GM21390 (cell line): ENCODE results near the gene ITGA2B.
"Not testable (repeated sequence)": the region's sequence is repeated elsewhere in the genome, so short reads cannot be mapped to it uniquely, and the experiment has no call there.

Source experiments
- ATAC-seq: cut with Tn5 transposase; IDR thresholded peaks from one replicate; pipeline ENCODE4 v1.9.1; 2021; ENCODE audit not compliant: unreplicated experiment

Gene ITGA2B

DNA sequence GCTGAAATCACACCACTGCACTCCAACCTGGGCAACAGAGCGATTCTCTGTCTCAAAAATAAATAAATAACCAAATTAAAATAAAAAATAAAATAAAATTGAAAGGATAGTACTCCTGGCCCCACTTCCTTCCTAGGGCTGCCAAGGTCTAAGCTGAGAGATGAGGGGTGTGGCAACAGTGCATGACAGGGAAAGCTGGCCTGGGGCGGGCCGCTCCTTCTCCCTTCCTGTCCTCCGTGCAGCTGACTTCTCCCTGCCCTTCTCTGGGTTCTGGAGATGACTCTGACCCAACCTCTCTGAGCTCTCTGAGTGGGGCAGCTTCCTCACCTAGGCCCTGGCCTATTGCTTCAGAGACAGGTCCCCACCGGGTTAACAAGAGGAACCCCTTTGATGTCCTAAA, 56.1 kb downstream of the ITGA2B start:
- ATAC-seq: no peak

DNA sequence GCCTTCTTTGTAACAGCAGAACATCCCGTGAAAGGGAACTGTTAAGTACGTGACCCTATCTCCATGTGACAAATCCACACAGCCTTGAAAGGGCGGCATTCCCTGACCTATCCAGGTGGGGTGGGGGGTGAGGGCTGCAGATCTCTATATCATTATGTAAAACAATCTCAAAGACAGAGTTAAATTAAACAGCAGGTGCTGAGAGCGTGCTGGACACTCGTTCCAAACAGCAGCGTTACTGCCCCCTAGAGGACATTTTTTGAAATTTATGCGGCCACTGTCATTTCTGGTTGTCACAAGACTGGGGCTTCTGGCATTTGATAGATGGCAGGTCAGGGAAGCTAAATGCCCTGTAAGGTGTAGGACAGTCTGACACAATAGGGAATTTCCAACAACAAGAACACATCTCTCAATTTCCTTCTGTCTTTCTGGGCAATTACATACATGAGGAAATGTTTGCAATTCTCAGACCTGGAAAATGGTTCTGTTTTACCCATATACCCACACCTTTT, 58.1 kb downstream of the ITGA2B start:
- ATAC-seq: no peak

GRCh38 chr17:44330263-44330662, 59.2 kb downstream of the ITGA2B start:
- not testable (repeated sequence) for ATAC-seq

DNA sequence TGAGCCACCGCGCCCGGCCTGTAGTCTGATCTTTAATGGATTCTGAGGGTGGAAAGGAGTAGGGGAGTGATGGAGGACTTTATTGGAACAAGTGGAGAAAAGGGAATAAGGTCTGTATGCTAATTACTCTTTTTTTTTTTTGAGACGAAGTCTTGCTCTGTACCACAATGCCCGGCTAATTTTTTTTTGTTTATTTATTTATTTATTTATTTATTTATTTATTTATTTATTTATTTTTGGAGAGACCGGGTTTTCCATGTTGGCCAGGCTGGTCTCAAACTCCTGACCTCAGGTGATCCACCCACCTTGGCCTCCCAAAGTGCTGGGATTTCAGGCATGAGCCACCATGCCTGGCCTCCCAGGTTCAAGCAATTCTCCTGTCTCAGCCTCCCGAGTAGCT, 59.9 kb downstream of the ITGA2B start:
- ATAC-seq: not testable (repeated sequence)

- no peak for ATAC-seq
These were observed 61.6 kb downstream of the ITGA2B start for GRCh38 chr17:44327715-44328449.

GRCh38 chr17:44326861-44327444, 62.5 kb downstream of the ITGA2B start:
- peak; percentile 51 for ATAC-seq

DNA sequence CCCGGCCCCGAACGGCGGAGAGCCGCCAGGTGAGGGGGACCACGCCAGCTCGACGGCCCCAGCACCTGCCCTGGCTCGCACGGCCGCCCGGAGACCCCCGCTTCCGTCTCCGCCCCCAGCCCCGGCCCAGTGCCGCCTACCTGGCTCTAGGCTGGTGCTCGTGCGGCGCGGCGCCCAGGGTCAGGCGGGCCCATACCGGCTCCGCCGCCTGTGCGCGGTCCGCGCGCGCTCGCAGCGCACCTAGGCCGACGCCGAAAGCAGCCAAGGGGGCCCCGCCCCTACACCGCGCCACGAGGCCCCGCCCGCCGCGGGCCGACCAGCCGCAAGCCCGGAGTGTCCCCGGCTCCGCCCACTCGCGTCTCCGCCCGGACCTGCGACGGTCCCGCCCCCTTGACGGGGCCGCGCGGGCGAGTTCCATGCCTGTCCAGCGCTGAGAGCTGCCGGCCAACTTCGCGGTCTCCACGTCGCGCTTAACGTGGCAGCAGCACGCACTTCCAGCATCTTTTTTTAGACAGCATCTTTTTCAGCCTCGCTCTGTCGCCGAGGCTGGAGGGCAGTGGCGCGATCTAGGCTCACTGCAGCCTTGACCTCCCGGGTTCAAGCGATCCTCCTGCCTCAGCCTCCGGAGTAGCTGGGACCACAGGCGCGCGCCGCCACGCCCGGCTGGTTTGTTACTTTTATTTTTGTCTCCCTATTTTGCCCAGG, 64.7 kb downstream of the ITGA2B start, which contains the start of gene SLC25A39:
TSS of gene SLC25A39 (minus strand) at position 253 of the 705 bp plus-strand sequence. CDS start 1,261 bp downstream, outside the sequence.
- peak; percentile 59 for ATAC-seq

- no peak for ATAC-seq
These were observed 65.3 kb downstream of the ITGA2B start for GRCh38 chr17:44324092-44324570.

- no peak for ATAC-seq
These were observed 65.9 kb downstream of the ITGA2B start for GRCh38 chr17:44323359-44324091.

DNA sequence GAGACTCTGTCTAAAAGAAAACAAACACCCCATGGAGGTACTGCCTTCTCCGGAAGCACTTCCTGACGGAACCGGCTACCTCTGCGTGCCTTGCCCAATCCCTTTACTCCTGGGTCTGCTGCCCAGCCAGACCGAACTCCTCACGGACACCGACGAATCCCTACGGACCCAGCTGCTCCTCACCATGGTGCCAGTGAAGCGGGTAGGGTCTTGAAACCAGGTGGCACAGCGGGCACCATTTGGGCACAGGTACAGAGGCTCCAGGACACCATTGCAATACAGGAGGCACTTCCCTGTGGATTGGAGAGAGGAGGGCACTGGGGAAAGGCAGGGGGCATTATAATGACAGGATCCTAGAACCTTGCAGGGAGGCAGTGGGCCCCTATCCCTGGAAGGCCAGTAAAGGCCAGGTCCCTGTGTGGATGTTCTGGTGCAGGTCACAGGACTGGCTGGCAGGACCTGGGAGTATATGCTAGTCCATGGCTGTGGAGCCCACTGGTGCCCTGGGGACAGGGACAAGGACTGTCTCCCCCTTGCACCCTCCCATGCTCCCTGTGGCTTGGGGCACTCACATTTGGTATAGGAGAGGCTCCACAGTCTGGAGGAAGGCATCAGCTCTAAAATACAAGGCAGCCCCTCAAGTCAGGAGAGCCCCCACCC, 67.1 kb downstream of the ITGA2B start:
- ATAC-seq: no peak
